Measurements from ENCODE around the gene HOXD9.

The HOXD9 gene

GRCh38 chr2:176140513-176141317 is 18.2 kb downstream of the HOXD9 start:
- DNase-seq = peak; percentile 23

GRCh38 chr2:176142281-176142680 is 19.8 kb downstream of the HOXD9 start:
- DNase-seq = no peak

GRCh38 chr2:176145085-176145969 is 22.8 kb downstream of the HOXD9 start:
- DNase-seq = no peak

GRCh38 chr2:176146101-176146500 is 23.6 kb downstream of the HOXD9 start:
- DNase-seq = no peak

- DNase-seq = no peak
Measured at GRCh38 chr2:176146645-176147044, 24.1 kb downstream of the HOXD9 start.

- DNase-seq = no peak
Measured at GRCh38 chr2:176147210-176147799, 24.8 kb downstream of the HOXD9 start.

- DNase-seq = no peak
Measured at GRCh38 chr2:176147800-176148496, 25.4 kb downstream of the HOXD9 start.

GRCh38 chr2:176148751-176149421 is 26.4 kb downstream of the HOXD9 start:
- DNase-seq = no peak

- DNase-seq = no peak
Measured at GRCh38 chr2:176149481-176149938, 27.0 kb downstream of the HOXD9 start.

GRCh38 chr2:176149939-176150583 is 27.5 kb downstream of the HOXD9 start:
- no peak for DNase-seq

- DNase-seq = no peak
Measured at GRCh38 chr2:176150584-176151441, 28.3 kb downstream of the HOXD9 start.

GRCh38 chr2:176151442-176152287 is 29.1 kb downstream of the HOXD9 start, which contains the start of gene HOXD4:
HOXD4 (plus strand) TSS chr2:176151550; CDS start chr2:176151634, 84 bp downstream.
- DNase-seq = no peak

GRCh38 chr2:176152350-176153181 is 30.0 kb downstream of the HOXD9 start:
- no peak for DNase-seq

- no peak for DNase-seq
Measured at GRCh38 chr2:176154576-176155252, 32.2 kb downstream of the HOXD9 start.

- no peak for DNase-seq
Measured at GRCh38 chr2:176155356-176156044, 33.0 kb downstream of the HOXD9 start.

- no peak for DNase-seq
Measured at GRCh38 chr2:176156301-176156806, 33.8 kb downstream of the HOXD9 start.
